Sigmoid colon (tissue), 7 donors: Measurements from ENCODE around the gene RAB11FIP5. TPM values are rescaled to one million over a fixed set of nuclear protein-coding genes. Genes with fewer than 3 reads are reported as not detected.
A peak's percentile ranks its signal among the peaks of the same experiment; 100 is the strongest.

ENCODE experiments used
- DNase-seq: peaks from one replicate; pipeline ENCODE4 v3.0.0-alpha.2; 2019
- H3K27ac ChIP-seq, 4 donors: fragments of 200-600 bp; sonication (generic); one replicate each; pipeline ENCODE4 v1.5.1; 2016 to 2019; ENCODE audit warnings: mild to moderate bottlenecking in 1 of 4
- H3K27me3 ChIP-seq, 3 donors: fragments of 200-600 bp; sonication (generic); one replicate each; pipeline ENCODE4 v1.5.1; 2019; ENCODE audit warnings: mild to moderate bottlenecking in 1 of 3
- H3K36me3 ChIP-seq, 4 donors: fragments of 200-600 bp; sonication (generic); one replicate each; pipeline ENCODE4 v1.5.1; 2016 to 2019
- H3K4me1 ChIP-seq, 4 donors: fragments of 200-600 bp; sonication (generic); one replicate each; pipeline ENCODE4 v1.5.1; 2017 to 2019
- H3K4me3 ChIP-seq, 4 donors: fragments of 200-600 bp; sonication (generic); one replicate each; pipeline ENCODE4 v1.5.1; 2017 to 2019; ENCODE audit warnings: mild to moderate bottlenecking in 2 of 4, moderate library complexity in 1 of 4
- H3K9me3 ChIP-seq, 4 donors: fragments of 200-600 bp in 3 of 4; sonication (generic) in 3 of 4; one replicate each; pipeline versions ENCODE4 v1.5.1 to v1.6.1; 2013 to 2019
- EP300 ChIP-seq, 4 donors: sonication (generic); formaldehyde crosslinking; IDR thresholded peaks; one replicate each; pipeline ENCODE4 v1.6.1; 2017; ENCODE audit warnings: antibody characterized with exemption in 4 of 4
- POLR2A ChIP-seq, 2 donors: fragments of 450-650 bp; IDR thresholded peaks; one replicate each; pipeline ENCODE4 v1.6.1; 2016; ENCODE audit warnings: antibody characterized with exemption in 2 of 2, mild to moderate bottlenecking in 2 of 2, moderate library complexity in 2 of 2
- POLR2AphosphoS5 ChIP-seq, 4 donors: sonication (generic); formaldehyde crosslinking; IDR thresholded peaks; one replicate each; pipeline ENCODE4 v1.6.1; 2017; ENCODE audit warnings: antibody characterized with exemption in 4 of 4
- WGBS, 2 donors: extraction: QIAGEN DNeasy Blood & Tissue Kit; methylation state at CpG; one replicate each; pipeline ENCODE4 v1.1.7; 2013; 5-methylcytosine and 5-hydroxymethylcytosine counted together
- intact Hi-C: fragments of 100-400 bp; cut with DNase I; formaldehyde crosslinking; loops from one replicate; pipeline ENCODE4 v1.15.1; 2023
- polyA plus RNA-seq, 3 donors: library from polyadenylated mRNA; stranded (reverse); fragments of 200-250 nt; gene quantifications; one replicate each; pipeline ENCODE4 v1.2.3, GENCODE V29; 2013
- total RNA-seq, 4 donors: library from RNA; depleted of rRNA; stranded (reverse); fragments of >200 nt; gene quantifications; one replicate each; pipeline ENCODE4 v1.1.0, GENCODE V29; 2016
- TF ChIP-seq, protein P1 (sequence below), 4 experiments: fragments of 450-650 bp in 3 of 4; fragments of 200-600 bp in 1 of 4; IDR thresholded peaks; one replicate each; pipeline ENCODE4 v1.5.1; 2016 to 2019; ENCODE audit warnings: antibody characterized with exemption in 4 of 4, mild to moderate bottlenecking in 3 of 4, moderate library complexity in 2 of 4
- donor health status: healthy with polysubstance abuse.
- donor health status: Bipolar disorder and iron deficiency.
- donor health status: healthy.

The RAB11FIP5 gene
- total and polyA plus RNA-seq, 7 donors = 9.6 to 24.4 (median 13.9) TPM

DNA sequence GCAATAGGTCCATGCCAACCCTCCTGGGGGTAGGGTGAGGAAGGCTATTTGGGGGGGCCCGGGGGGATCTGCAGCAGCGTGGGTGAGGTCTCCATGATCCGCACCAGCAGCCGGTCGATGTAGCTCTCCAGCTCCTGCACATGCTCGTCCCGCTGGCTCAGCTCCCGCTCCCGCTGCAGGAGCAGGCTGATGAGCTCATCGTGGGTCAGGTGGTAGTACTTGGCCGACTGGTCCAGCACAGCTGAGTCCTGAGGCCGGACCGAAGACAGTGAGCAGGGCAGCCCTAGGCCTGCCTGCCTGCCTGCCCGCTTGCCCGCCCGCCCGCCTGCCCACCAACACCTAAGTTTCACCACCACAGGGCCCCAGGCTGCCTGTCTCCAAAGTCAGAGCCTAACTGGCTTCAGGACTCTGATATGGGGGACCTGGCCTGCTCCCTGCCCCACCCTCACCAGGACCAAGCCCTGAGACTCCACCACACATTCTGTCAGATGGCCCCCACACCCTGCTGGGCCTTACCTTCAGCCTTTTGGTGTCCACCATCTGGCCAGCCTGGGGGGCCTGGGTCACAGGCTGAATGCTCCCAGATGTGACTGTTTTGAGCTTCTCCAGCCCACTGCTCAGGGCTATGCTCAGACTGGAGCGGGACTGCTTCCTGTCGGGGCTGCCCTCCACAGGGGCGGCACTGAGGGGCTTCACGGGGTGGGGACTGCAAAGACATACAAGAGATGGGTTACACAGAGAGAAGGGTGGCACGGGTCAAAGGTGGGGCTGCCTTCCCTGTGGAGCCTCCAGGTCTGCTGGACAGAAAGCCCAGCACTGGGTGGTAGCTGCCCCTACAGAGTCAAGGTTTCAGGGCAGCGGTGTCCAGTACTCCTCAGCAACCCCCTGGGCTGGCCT is 37.0 kb downstream of the RAB11FIP5 start:
- intact Hi-C loops = no loop called here
- Histone ChIP-seq H3K4me3 (no peak overlapping the region), H3K36me3 (peaks cover 0 to 39% (median 4%) of the 10 kb centered on the region in 4 donors), H3K27ac (peak overlapping the region in 3 of 4 donors; percentile 56 to 72 (median 57)), H3K27me3 (no peaks in the 10 kb centered on the region), H3K4me1 (peaks cover 0 to 13% (median 11%) of the 10 kb centered on the region in 4 donors), H3K9me3 (no peaks in the 10 kb centered on the region)
- TF ChIP-seq POLR2A (IDR thresholded peaks at IDR 0.05) = no peak
- TF ChIP-seq EP300 (IDR thresholded peaks at IDR 0.05) = no peak
- peak in 1 of 4 donors; percentile 14 for TF ChIP-seq POLR2AphosphoS5 (IDR thresholded peaks at IDR 0.05)
- WGBS, 2 donors = 91 to 93% methylated on average over 23 of the region's 23 CpGs
- DNase-seq = peak; percentile 89

GRCh38 chr2:73074110-73075069 is 38.4 kb downstream of the RAB11FIP5 start:
- Histone ChIP-seq H3K27ac (no peak overlapping the region), H3K27me3 (no peaks in the 10 kb centered on the region), H3K4me1 (peaks cover 0 to 27% (median 19%) of the 10 kb centered on the region in 4 donors), H3K36me3 (peaks cover 0 to 26% (median 2%) of the 10 kb centered on the region in 4 donors), H3K9me3 (no peaks in the 10 kb centered on the region), H3K4me3 (no peak overlapping the region)
- TF ChIP-seq POLR2AphosphoS5 (IDR thresholded peaks at IDR 0.05) (no peak), EP300 (IDR thresholded peaks at IDR 0.05) (no peak), POLR2A (IDR thresholded peaks at IDR 0.05) (no peak)
- TF ChIP-seq, protein P1, sequence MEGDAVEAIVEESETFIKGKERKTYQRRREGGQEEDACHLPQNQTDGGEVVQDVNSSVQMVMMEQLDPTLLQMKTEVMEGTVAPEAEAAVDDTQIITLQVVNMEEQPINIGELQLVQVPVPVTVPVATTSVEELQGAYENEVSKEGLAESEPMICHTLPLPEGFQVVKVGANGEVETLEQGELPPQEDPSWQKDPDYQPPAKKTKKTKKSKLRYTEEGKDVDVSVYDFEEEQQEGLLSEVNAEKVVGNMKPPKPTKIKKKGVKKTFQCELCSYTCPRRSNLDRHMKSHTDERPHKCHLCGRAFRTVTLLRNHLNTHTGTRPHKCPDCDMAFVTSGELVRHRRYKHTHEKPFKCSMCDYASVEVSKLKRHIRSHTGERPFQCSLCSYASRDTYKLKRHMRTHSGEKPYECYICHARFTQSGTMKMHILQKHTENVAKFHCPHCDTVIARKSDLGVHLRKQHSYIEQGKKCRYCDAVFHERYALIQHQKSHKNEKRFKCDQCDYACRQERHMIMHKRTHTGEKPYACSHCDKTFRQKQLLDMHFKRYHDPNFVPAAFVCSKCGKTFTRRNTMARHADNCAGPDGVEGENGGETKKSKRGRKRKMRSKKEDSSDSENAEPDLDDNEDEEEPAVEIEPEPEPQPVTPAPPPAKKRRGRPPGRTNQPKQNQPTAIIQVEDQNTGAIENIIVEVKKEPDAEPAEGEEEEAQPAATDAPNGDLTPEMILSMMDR (IDR thresholded peaks at IDR 0.05) = no peak
- intact Hi-C loops = loop anchor here (5.0 kb wide), 1 partner anchor 158 kb away; the partner anchor contains the start of genes CCT7 and PRADC1
- no peak for DNase-seq
- WGBS, 2 donors = 90% methylated on average over 13 of the region's 13 CpGs

- H3K4me3 ChIP-seq = peak overlapping the region in 2 of 4 donors; percentile 67 to 90
- no peaks in the 10 kb centered on the region for H3K9me3 ChIP-seq
- WGBS, 2 donors = 92 to 94% methylated on average over 1 of the region's 1 CpG
- intact Hi-C loops = loop anchor here (5.0 kb wide), 1 partner anchor 160 kb away; the partner anchor contains the start of genes CCT7 and PRADC1
- DNase-seq = no peak
- H3K27ac ChIP-seq = peak overlapping the region; percentile 87 to 96 (median 93)
- TF ChIP-seq POLR2AphosphoS5 (IDR thresholded peaks at IDR 0.05) (no peak), POLR2A (IDR thresholded peaks at IDR 0.05) (no peak), EP300 (IDR thresholded peaks at IDR 0.05) (no peak)
- TF ChIP-seq, protein P1 (IDR thresholded peaks at IDR 0.05) = no peak
- H3K36me3 ChIP-seq = peaks cover 0 to 19% (median 0%) of the 10 kb centered on the region in 4 donors
- peaks cover 0 to 37% (median 29%) of the 10 kb centered on the region in 4 donors for H3K4me1 ChIP-seq
- no peaks in the 10 kb centered on the region for H3K27me3 ChIP-seq
Measured at GRCh38 chr2:73072416-73072815, 40.3 kb downstream of the RAB11FIP5 start.

GRCh38 chr2:73072129-73072395 is 40.7 kb downstream of the RAB11FIP5 start:
- peaks cover 0 to 19% (median 0%) of the 10 kb centered on the region in 4 donors for H3K36me3 ChIP-seq
- intact Hi-C loops = loop anchor here (5.0 kb wide), 1 partner anchor 160 kb away; the partner anchor contains the start of genes CCT7 and PRADC1
- no peaks in the 10 kb centered on the region for H3K27me3 ChIP-seq
- H3K27ac ChIP-seq = peak overlapping the region; percentile 87 to 96 (median 93)
- 6 to 19% methylated on average over 11 of the region's 11 CpGs for WGBS, 2 donors
- TF ChIP-seq EP300 (IDR thresholded peaks at IDR 0.05) = no peak
- TF ChIP-seq POLR2AphosphoS5 (IDR thresholded peaks at IDR 0.05) = no peak
- TF ChIP-seq, protein P1 (IDR thresholded peaks at IDR 0.05) = no peak
- TF ChIP-seq POLR2A (IDR thresholded peaks at IDR 0.05) = no peak
- peak; percentile 79 for DNase-seq
- no peaks in the 10 kb centered on the region for H3K9me3 ChIP-seq
- peak overlapping the region; percentile 67 to 90 (median 78) for H3K4me3 ChIP-seq
- peaks cover 0 to 37% (median 29%) of the 10 kb centered on the region in 4 donors for H3K4me1 ChIP-seq
